ENCODE data around the gene KANSL1L.

Gene KANSL1L

GRCh38 chr2:210034087-210034683 is 137.0 kb downstream of the KANSL1L start:
- no CpG with 5 or more reads among the region's 2 CpGs for WGBS (ENCODE audit: insufficient coverage, insufficient read length)

GRCh38 chr2:210028178-210028577 is 143.0 kb downstream of the KANSL1L start:
- Histone ChIP-seq H3K4me3 (ENCODE audit: low read length) (no peak overlapping the region), H3K4me1 (ENCODE audit: control insufficient read depth, insufficient read depth, low read length) (no peaks in the 10 kb centered on the region), H3K36me3 (ENCODE audit: control insufficient read depth, insufficient read depth, low read length) (no peaks in the 10 kb centered on the region), H3K9me3 (ENCODE audit: control insufficient read depth, insufficient read depth, low read length) (no peaks in the 10 kb centered on the region), H3K27me3 (ENCODE audit: control insufficient read depth, insufficient read depth, low read length) (no peaks in the 10 kb centered on the region), H3K27ac (ENCODE audit: low read length) (no peak overlapping the region)
- no peak for DNase-seq (ENCODE audit: low read depth, low spot score)
- no CpG with 5 or more reads among the region's 2 CpGs for WGBS (ENCODE audit: insufficient coverage, insufficient read length)

More at GRCh38 chr2:210034087-210034683, 137.0 kb downstream of the KANSL1L start:
- Histone ChIP-seq H3K27me3 (ENCODE audit: control insufficient read depth, insufficient read depth, low read length) (no peaks in the 10 kb centered on the region), H3K9me3 (ENCODE audit: control insufficient read depth, insufficient read depth, low read length) (no peaks in the 10 kb centered on the region), H3K4me1 (ENCODE audit: control insufficient read depth, insufficient read depth, low read length) (no peaks in the 10 kb centered on the region; the same call in 1 of the 2 replicates), H3K36me3 (ENCODE audit: control insufficient read depth, insufficient read depth, low read length) (no peaks in the 10 kb centered on the region), H3K27ac (ENCODE audit: low read length) (no peak overlapping the region), H3K4me3 (ENCODE audit: low read length) (no peak overlapping the region)
- DNase-seq (ENCODE audit: low read depth, low spot score): no peak

GRCh38 chr2:210027608-210028007 is 143.6 kb downstream of the KANSL1L start:
- no CpG with 5 or more reads among the region's 2 CpGs for WGBS (ENCODE audit: insufficient coverage, insufficient read length)

GRCh38 chr2:210022824-210023223 is 148.4 kb downstream of the KANSL1L start:
- no CpG with 5 or more reads among the region's 3 CpGs for WGBS (ENCODE audit: insufficient coverage, insufficient read length)
- Histone ChIP-seq H3K27ac (ENCODE audit: low read length) (no peak overlapping the region), H3K36me3 (ENCODE audit: control insufficient read depth, insufficient read depth, low read length) (no peaks in the 10 kb centered on the region; the same call in 1 of the 2 replicates), H3K4me3 (ENCODE audit: low read length) (no peak overlapping the region), H3K4me1 (ENCODE audit: control insufficient read depth, insufficient read depth, low read length) (no peaks in the 10 kb centered on the region), H3K9me3 (ENCODE audit: control insufficient read depth, insufficient read depth, low read length) (no peaks in the 10 kb centered on the region), H3K27me3 (ENCODE audit: control insufficient read depth, insufficient read depth, low read length) (no peaks in the 10 kb centered on the region)
- no peak for DNase-seq (ENCODE audit: low read depth, low spot score)

More at GRCh38 chr2:210027608-210028007, 143.6 kb downstream of the KANSL1L start:
- no peaks in the 10 kb centered on the region for H3K4me1 ChIP-seq (ENCODE audit: control insufficient read depth, insufficient read depth, low read length)
- no peaks in the 10 kb centered on the region; the same call in 1 of the 2 replicates for H3K36me3 ChIP-seq (ENCODE audit: control insufficient read depth, insufficient read depth, low read length)
- no peak overlapping the region for H3K4me3 ChIP-seq (ENCODE audit: low read length)
- no peaks in the 10 kb centered on the region for H3K27me3 ChIP-seq (ENCODE audit: control insufficient read depth, insufficient read depth, low read length)
- no peaks in the 10 kb centered on the region for H3K9me3 ChIP-seq (ENCODE audit: control insufficient read depth, insufficient read depth, low read length)
- H3K27ac ChIP-seq (ENCODE audit: low read length): no peak overlapping the region
- DNase-seq (ENCODE audit: low read depth, low spot score): no peak

- no peaks in the 10 kb centered on the region for H3K4me1 ChIP-seq (ENCODE audit: control insufficient read depth, insufficient read depth, low read length)
- H3K27me3 ChIP-seq (ENCODE audit: control insufficient read depth, insufficient read depth, low read length): no peaks in the 10 kb centered on the region
- peaks cover 10% of the 10 kb centered on the region; the same call in 1 of the 2 replicates for H3K36me3 ChIP-seq (ENCODE audit: control insufficient read depth, insufficient read depth, low read length)
- WGBS (ENCODE audit: insufficient coverage, insufficient read length): no CpG with 5 or more reads among the region's 1 CpG
- no peak overlapping the region for H3K27ac ChIP-seq (ENCODE audit: low read length)
- H3K4me3 ChIP-seq (ENCODE audit: low read length): no peak overlapping the region
- DNase-seq (ENCODE audit: low read depth, low spot score): no peak
- H3K9me3 ChIP-seq (ENCODE audit: control insufficient read depth, insufficient read depth, low read length): no peaks in the 10 kb centered on the region
Measured at GRCh38 chr2:210020138-210020537, 151.1 kb downstream of the KANSL1L start.

- no peaks in the 10 kb centered on the region for H3K4me1 ChIP-seq (ENCODE audit: control insufficient read depth, insufficient read depth, low read length)
- WGBS (ENCODE audit: insufficient coverage, insufficient read length): no CpG with 5 or more reads among the region's 3 CpGs
- no peak overlapping the region for H3K4me3 ChIP-seq (ENCODE audit: low read length)
- no peaks in the 10 kb centered on the region; the same call in 1 of the 2 replicates for H3K36me3 ChIP-seq (ENCODE audit: control insufficient read depth, insufficient read depth, low read length)
- H3K27me3 ChIP-seq (ENCODE audit: control insufficient read depth, insufficient read depth, low read length): no peaks in the 10 kb centered on the region
- DNase-seq (ENCODE audit: low read depth, low spot score): no peak
- H3K27ac ChIP-seq (ENCODE audit: low read length): no peak overlapping the region
- H3K9me3 ChIP-seq (ENCODE audit: control insufficient read depth, insufficient read depth, low read length): no peaks in the 10 kb centered on the region
Measured at GRCh38 chr2:210009896-210010295, 161.3 kb downstream of the KANSL1L start.

- H3K27me3 ChIP-seq (ENCODE audit: control insufficient read depth, insufficient read depth, low read length): no peaks in the 10 kb centered on the region
- H3K27ac ChIP-seq (ENCODE audit: low read length): no peak overlapping the region
- no CpG with 5 or more reads among the region's 6 CpGs for WGBS (ENCODE audit: insufficient coverage, insufficient read length)
- H3K9me3 ChIP-seq (ENCODE audit: control insufficient read depth, insufficient read depth, low read length): no peaks in the 10 kb centered on the region
- no peaks in the 10 kb centered on the region; the same call in 1 of the 2 replicates for H3K36me3 ChIP-seq (ENCODE audit: control insufficient read depth, insufficient read depth, low read length)
- no peak for DNase-seq (ENCODE audit: low read depth, low spot score)
- no peak overlapping the region for H3K4me3 ChIP-seq (ENCODE audit: low read length)
- H3K4me1 ChIP-seq (ENCODE audit: control insufficient read depth, insufficient read depth, low read length): no peaks in the 10 kb centered on the region
Measured at GRCh38 chr2:210009126-210009525, 162.1 kb downstream of the KANSL1L start.

- no peaks in the 10 kb centered on the region for H3K9me3 ChIP-seq (ENCODE audit: control insufficient read depth, insufficient read depth, low read length)
- DNase-seq (ENCODE audit: low read depth, low spot score): no peak
- no peaks in the 10 kb centered on the region for H3K36me3 ChIP-seq (ENCODE audit: control insufficient read depth, insufficient read depth, low read length)
- no CpG with 5 or more reads among the region's 2 CpGs for WGBS (ENCODE audit: insufficient coverage, insufficient read length)
- H3K4me3 ChIP-seq (ENCODE audit: low read length): no peak overlapping the region
- H3K27ac ChIP-seq (ENCODE audit: low read length): no peak overlapping the region
- no peaks in the 10 kb centered on the region for H3K4me1 ChIP-seq (ENCODE audit: control insufficient read depth, insufficient read depth, low read length)
- no peaks in the 10 kb centered on the region for H3K27me3 ChIP-seq (ENCODE audit: control insufficient read depth, insufficient read depth, low read length)
Measured at GRCh38 chr2:210007895-210008294, 163.3 kb downstream of the KANSL1L start.

- DNase-seq (ENCODE audit: low read depth, low spot score): no peak
- Histone ChIP-seq H3K27me3 (ENCODE audit: control insufficient read depth, insufficient read depth, low read length) (no peaks in the 10 kb centered on the region), H3K27ac (ENCODE audit: low read length) (no peak overlapping the region), H3K4me3 (ENCODE audit: low read length) (no peak overlapping the region), H3K4me1 (ENCODE audit: control insufficient read depth, insufficient read depth, low read length) (no peaks in the 10 kb centered on the region), H3K36me3 (ENCODE audit: control insufficient read depth, insufficient read depth, low read length) (no peaks in the 10 kb centered on the region), H3K9me3 (ENCODE audit: control insufficient read depth, insufficient read depth, low read length) (no peaks in the 10 kb centered on the region)
- no CpG with 5 or more reads among the region's 2 CpGs for WGBS (ENCODE audit: insufficient coverage, insufficient read length)
Measured at GRCh38 chr2:210004881-210005280, 166.3 kb downstream of the KANSL1L start.

GRCh38 chr2:210003359-210003758 is 167.8 kb downstream of the KANSL1L start:
- no peaks in the 10 kb centered on the region for H3K4me1 ChIP-seq (ENCODE audit: control insufficient read depth, insufficient read depth, low read length)
- peak overlapping the region; percentile 97; the same call in 1 of the 2 replicates for H3K4me3 ChIP-seq (ENCODE audit: low read length)
- no peak overlapping the region for H3K27ac ChIP-seq (ENCODE audit: low read length)
- DNase-seq (ENCODE audit: low read depth, low spot score): no peak
- H3K9me3 ChIP-seq (ENCODE audit: control insufficient read depth, insufficient read depth, low read length): no peaks in the 10 kb centered on the region
- no peaks in the 10 kb centered on the region for H3K36me3 ChIP-seq (ENCODE audit: control insufficient read depth, insufficient read depth, low read length)
- no CpG with 5 or more reads among the region's 2 CpGs for WGBS (ENCODE audit: insufficient coverage, insufficient read length)
- no peaks in the 10 kb centered on the region for H3K27me3 ChIP-seq (ENCODE audit: control insufficient read depth, insufficient read depth, low read length)
